IMR-90 (cell line): ENCODE measurements around the gene SV2C. TPM values are rescaled to one million over a fixed set of nuclear protein-coding genes. Genes with fewer than 3 reads are reported as not detected.

Source experiments
- ATAC-seq: fragments of 200-7000 bp; cut with Tn5 transposase; 2 replicates; pipeline ENCODE4 v1.9.1; 2020; ENCODE audit warnings: low read depth, mild to moderate bottlenecking, moderate library complexity
- BruUV-seq: library from RNA; stranded (reverse); fragments of 400-500 nt; replicated peaks from 2 replicates; lab custom pipeline; 2021; lab: Mats Ljungman, UMichigan
- CTCF ChIA-PET: fragments of 300-600 bp; formaldehyde crosslinking; extraction: SDS; loops from one replicate; lab custom pipeline; 2021; ENCODE audit warnings: antibody characterized with exemption; lab: Yijun Ruan, JAX
- POLR2A ChIA-PET: fragments of 300-600 bp; sonication (Branson Sonifier 250); formaldehyde crosslinking; loops from one replicate; lab custom pipeline; 2022; ENCODE audit warnings: antibody characterized with exemption; ENCODE audit not compliant: unreplicated experiment; lab: Charles Lee
- DNase-seq: peaks from one replicate; pipeline ENCODE4 v3.0.0; 2013
- H2AFZ ChIP-seq: replicated peaks from 2 replicates; pipeline ENCODE3; 2013; ENCODE audit warnings: low read length, mild to moderate bottlenecking; ENCODE audit not compliant: poor library complexity
- H2AK5ac ChIP-seq: 2 replicates; pipeline ENCODE4 v1.6.1; 2013; ENCODE audit warnings: low read depth, low read length, inconsistent platforms
- H2AK9ac ChIP-seq: replicated peaks from 2 replicates; pipeline ENCODE3; 2013; ENCODE audit warnings: mild to moderate bottlenecking, low read depth, low read length, moderate library complexity; ENCODE audit not compliant: poor library complexity
- H2BK120ac ChIP-seq: 2 replicates; pipeline ENCODE4 v1.6.1; 2013; ENCODE audit warnings: low read depth, low read length, inconsistent platforms
- H2BK15ac ChIP-seq: 3 replicates; pipeline ENCODE4 v1.6.1; 2013; ENCODE audit warnings: low read depth, low read length, inconsistent platforms
- H2BK20ac ChIP-seq: 2 replicates; pipeline ENCODE4 v1.6.1; 2013; ENCODE audit warnings: low read depth, mild to moderate bottlenecking, inconsistent platforms, low read length, moderate library complexity
- H2BK5ac ChIP-seq: 2 replicates; pipeline ENCODE4 v1.6.1; 2013; ENCODE audit warnings: mild to moderate bottlenecking, low read depth, low read length, inconsistent platforms; ENCODE audit not compliant: poor library complexity, severe bottlenecking
- H3K14ac ChIP-seq: replicated peaks from 2 replicates; pipeline ENCODE4 v1.6.1; 2013; ENCODE audit warnings: low read depth, low read length, inconsistent platforms
- H3K18ac ChIP-seq: 2 replicates; pipeline ENCODE4 v1.6.1; 2013; ENCODE audit warnings: low read depth, low read length, control low read depth
- H3K23ac ChIP-seq: 2 replicates; pipeline ENCODE4 v1.6.1; 2013; ENCODE audit warnings: low read depth, low read length, inconsistent platforms
- H3K27ac ChIP-seq: 2 replicates; pipeline ENCODE4 v1.5.1; 2013; ENCODE audit warnings: mild to moderate bottlenecking, control low read depth, low read length; ENCODE audit not compliant: insufficient read depth
- H3K27me3 ChIP-seq: 2 replicates; pipeline ENCODE4 v1.6.1; 2013; ENCODE audit warnings: low read length; ENCODE audit not compliant: control insufficient read depth, insufficient read depth
- H3K36me3 ChIP-seq: 2 replicates; pipeline ENCODE4 v1.6.1; 2013; ENCODE audit warnings: low read length, mixed read lengths; ENCODE audit not compliant: control insufficient read depth, insufficient read depth
- H3K4ac ChIP-seq: 2 replicates; pipeline ENCODE4 v1.6.1; 2013; ENCODE audit warnings: low read depth, low read length, inconsistent platforms
- H3K4me1 ChIP-seq: 2 replicates; pipeline ENCODE4 v1.6.1; 2013; ENCODE audit warnings: low read length, mixed read lengths; ENCODE audit not compliant: control insufficient read depth, insufficient read depth
- H3K4me2 ChIP-seq: 2 replicates; pipeline ENCODE4 v1.6.1; 2013; ENCODE audit warnings: low read depth, mild to moderate bottlenecking, control low read depth, low read length, moderate library complexity
- H3K4me3 ChIP-seq: 2 replicates; pipeline ENCODE4 v1.5.1; 2013; ENCODE audit warnings: low read depth, mild to moderate bottlenecking, control low read depth, low read length, moderate library complexity; ENCODE audit not compliant: insufficient read depth
- H3K56ac ChIP-seq: 2 replicates; pipeline ENCODE4 v1.6.1; 2013; ENCODE audit warnings: low read length, inconsistent platforms; ENCODE audit not compliant: insufficient read depth; ENCODE audit errors: extremely low read depth
- H3K79me1 ChIP-seq, 2 experiments: 2 replicates each; pipeline ENCODE4 v1.6.1; 2013; ENCODE audit warnings: low read length in 2 of 2, inconsistent platforms in 1 of 2, low read depth in 1 of 2
- H3K9ac ChIP-seq: 2 replicates; pipeline ENCODE4 v1.6.1; 2013; ENCODE audit warnings: low read depth, low read length, control low read depth
- H3K9me1 ChIP-seq: 2 replicates; pipeline ENCODE4 v1.6.1; 2013; ENCODE audit warnings: low read length, inconsistent platforms; ENCODE audit not compliant: insufficient read depth
- H3K9me3 ChIP-seq: 2 replicates; pipeline ENCODE4 v1.6.1; 2013; ENCODE audit warnings: low read length; ENCODE audit not compliant: control insufficient read depth, insufficient read depth
- H4K20me1 ChIP-seq: 2 replicates; pipeline ENCODE4 v1.6.1; 2013; ENCODE audit warnings: low read length, inconsistent platforms; ENCODE audit not compliant: insufficient read depth
- H4K5ac ChIP-seq: 2 replicates; pipeline ENCODE4 v1.6.1; 2013; ENCODE audit warnings: mild to moderate bottlenecking, low read depth, low read length, control low read depth
- H4K8ac ChIP-seq, 2 experiments: 2 replicates each; pipeline ENCODE4 v1.6.1; 2013; ENCODE audit warnings: low read depth in 2 of 2, low read length in 2 of 2, control low read depth in 1 of 2, inconsistent platforms in 1 of 2
- H4K91ac ChIP-seq: 2 replicates; pipeline ENCODE4 v1.6.1; 2013; ENCODE audit warnings: low read depth, low read length, inconsistent platforms; ENCODE audit not compliant: insufficient read depth
- CTCF ChIP-seq: conservative IDR thresholded peaks from 2 replicates; pipeline ENCODE4 v1.5.1; 2012; ENCODE audit warnings: mild to moderate bottlenecking, low read depth, low read length, improper control_type of control experiment
- ELK1 ChIP-seq: fragments of 150-350 bp; IDR thresholded peaks from 2 replicates; pipeline ENCODE4 v1.6.1; 2016; ENCODE audit warnings: low read depth, mild to moderate bottlenecking, low read length, moderate library complexity, borderline replicate concordance
- FOS ChIP-seq: fragments of 150-350 bp; IDR thresholded peaks from 2 replicates; pipeline ENCODE4 v1.6.1; 2016; ENCODE audit warnings: low read depth, low read length
- dilution Hi-C: fragments of 300-500 bp; cut with HindIII; formaldehyde crosslinking; loops from one replicate; pipeline ENCODE4 v1.14.3; 2018; ENCODE audit warnings: low sequenced_read_pairs; ENCODE audit not compliant: unreplicated experiment
- in situ Hi-C: fragments of 300-500 bp; cut with MboI; formaldehyde crosslinking; loops from 3 replicates; pipeline ENCODE4 v1.14.3; 2019; ENCODE audit warnings: low sequenced_read_pairs, inconsistent platforms, mixed read lengths
- intact Hi-C: fragments of 100-400 bp; cut with micrococcal nuclease; formaldehyde crosslinking; loops from 2 replicates; pipeline ENCODE4 v1.10.0; 2022
- polyA plus RNA-seq, 3 experiments: library from polyadenylated mRNA; depleted of rRNA; stranded (reverse); fragments of >200 nt; gene quantifications; 2 replicates each; pipeline ENCODE4 v1.2.3, GENCODE V29; 2012; ENCODE audit warnings: low replicate concordance in 1 of 3
- total RNA-seq: library from RNA; depleted of rRNA; stranded (reverse); fragments of >200 nt; gene quantifications from 2 replicates; pipeline ENCODE4 v1.2.3, GENCODE V29; 2012

The SV2C gene
- total and polyA plus RNA-seq, 2 of the 4 experiments (the other 2 are of a cell fraction) = not detected

- H3K36me3 ChIP-seq = no peaks in the 10 kb centered on the region
- no peak overlapping the region for H3K14ac ChIP-seq
- no peak overlapping the region for H2BK5ac ChIP-seq
- ATAC-seq (no peak), DNase-seq (no peak)
- no peak overlapping the region for H3K56ac ChIP-seq
- H3K9me1 ChIP-seq = no peaks in the 10 kb centered on the region
- H3K4me1 ChIP-seq = no peaks in the 10 kb centered on the region
- H3K9ac ChIP-seq = no peak overlapping the region
- dilution Hi-C loops (no loop called here), intact Hi-C loops (no loop called here), in situ Hi-C loops (no loop called here)
- no peak overlapping the region for H2BK15ac ChIP-seq
- no peak overlapping the region for H2BK20ac ChIP-seq
- no peaks in the 10 kb centered on the region for H4K20me1 ChIP-seq
- H3K4me3 ChIP-seq = no peak overlapping the region
- no peak overlapping the region for H3K27ac ChIP-seq
- no peak overlapping the region for H2AK9ac ChIP-seq
- H3K27me3 ChIP-seq = no peaks in the 10 kb centered on the region; the same call in 1 of the 2 replicates
- H3K79me1 ChIP-seq = no peaks in the 10 kb centered on the region
- H2AK5ac ChIP-seq = no peak overlapping the region
- no TSS peak for BruUV-seq
- no peak overlapping the region for H2AFZ ChIP-seq
- no peak overlapping the region for H4K5ac ChIP-seq
- no peak overlapping the region for H3K18ac ChIP-seq
- no peak overlapping the region for H4K91ac ChIP-seq
- TF ChIP-seq FOS (no peak), ELK1 (no peak), CTCF (no peak)
- no peak overlapping the region for H3K23ac ChIP-seq
- ChIA-PET POLR2A (no interaction called here), CTCF (no interaction called here)
- H2BK120ac ChIP-seq = no peak overlapping the region
- no peaks in the 10 kb centered on the region for H3K9me3 ChIP-seq
- H3K4me2 ChIP-seq = no peak overlapping the region
- no peak overlapping the region for H3K4ac ChIP-seq
- H4K8ac ChIP-seq = no peak overlapping the region
Measured at GRCh38 chr5:76283670-76284069, 200.5 kb downstream of the SV2C start.
